Spleen (tissue), 11 donors: ENCODE measurements around the gene ISY1. TPM values are rescaled to one million over a fixed set of nuclear protein-coding genes. Genes with fewer than 3 reads are reported as not detected.

Experiments
- DNase-seq: peaks from one replicate; pipeline ENCODE4 v3.0.0-alpha.2; 2020
- H3K27ac ChIP-seq, 8 donors: fragments of 200-600 bp; sonication (generic) in 7 of 8; 1 replicate in 4 of 8; 2 replicates in 4 of 8; pipeline versions ENCODE4 v1.5.0 to v1.8.0; 2016 to 2021; ENCODE audit warnings: inconsistent platforms in 4 of 8, mild to moderate bottlenecking in 4 of 8, moderate library complexity in 1 of 8
- H3K27me3 ChIP-seq, 7 donors: fragments of 200-600 bp; sonication (generic) in 6 of 7; replicated peaks in 1 of 7; 1 replicate in 4 of 7; 2 replicates in 3 of 7; pipeline versions ENCODE4 v1.5.0 to v1.8.0; 2016 to 2021; ENCODE audit warnings: inconsistent platforms in 3 of 7, mild to moderate bottlenecking in 1 of 7
- H3K36me3 ChIP-seq, 6 donors: fragments of 200-600 bp; sonication (generic) in 5 of 6; 1 replicate in 4 of 6; 2 replicates in 2 of 6; pipeline versions ENCODE4 v1.5.0 to v1.8.0; 2016 to 2021; ENCODE audit warnings: inconsistent platforms in 2 of 6
- H3K4me1 ChIP-seq, 6 donors: fragments of 200-600 bp; sonication (generic) in 5 of 6; 1 replicate in 3 of 6; 2 replicates in 3 of 6; pipeline versions ENCODE4 v1.5.0 to v1.8.0; 2016 to 2021; ENCODE audit warnings: inconsistent platforms in 3 of 6
- H3K4me3 ChIP-seq, 8 donors: fragments of 200-600 bp; sonication (generic) in 7 of 8; 1 replicate in 4 of 8; 2 replicates in 4 of 8; pipeline versions ENCODE4 v1.5.0 to v1.8.0; 2016 to 2021; ENCODE audit warnings: inconsistent platforms in 4 of 8, mild to moderate bottlenecking in 4 of 8, moderate library complexity in 2 of 8
- H3K9me3 ChIP-seq, 8 donors: fragments of 200-600 bp; sonication (generic) in 7 of 8; 1 replicate in 4 of 8; 2 replicates in 4 of 8; pipeline versions ENCODE4 v1.5.0 to v1.8.0; 2016 to 2021; ENCODE audit warnings: inconsistent platforms in 4 of 8
- CTCF ChIP-seq, 11 experiments: fragments of 200-600 bp in 7 of 11; fragments of 450-650 bp in 4 of 11; sonication (generic) in 4 of 11; IDR thresholded peaks in 8 of 11; conservative IDR thresholded peaks in 3 of 11; 1 replicate in 7 of 11; 2 replicates in 4 of 11; pipeline versions ENCODE4 v1.4.0 to v1.8.0; 2016 to 2021; ENCODE audit warnings: antibody characterized with exemption in 11 of 11, inconsistent platforms in 4 of 11, mild to moderate bottlenecking in 1 of 11
- POLR2A ChIP-seq, 3 donors: fragments of 450-650 bp; IDR thresholded peaks; one replicate each; pipeline ENCODE4 v1.5.1; 2017; ENCODE audit warnings: antibody characterized with exemption in 3 of 3, mild to moderate bottlenecking in 1 of 3
- POLR2AphosphoS5 ChIP-seq, 3 donors: sonication (generic); formaldehyde crosslinking; IDR thresholded peaks; one replicate each; pipeline ENCODE4 v1.5.1; 2017; ENCODE audit warnings: antibody characterized with exemption in 3 of 3
- WGBS, 5 donors: extraction: QIAGEN DNeasy Blood & Tissue Kit in 3 of 5; methylation state at CpG; one replicate each; pipeline versions ENCODE4 v1.1.5 to v1.1.7; 2013 to 2018; 5-methylcytosine and 5-hydroxymethylcytosine counted together
- intact Hi-C: fragments of 100-400 bp; cut with DNase I; formaldehyde crosslinking; loops from one replicate; pipeline ENCODE4 v1.15.0; 2023; ENCODE audit warnings: low total_unique reads
- polyA plus RNA-seq, 3 donors: library from polyadenylated mRNA; stranded (reverse); fragments of 200-250 nt; gene quantifications; one replicate each; pipeline ENCODE4 v1.2.1, GENCODE V29; 2013
- total RNA-seq, 7 donors: library from RNA; depleted of rRNA in 3 of 7; stranded (reverse); fragments of >200 nt in 3 of 7; fragmentation: NEBNext Ultra II Directional in 4 of 7; extraction: Animal tissue kit (Norgen Biotek cat#: 25700) in 4 of 7; gene quantifications; one replicate each; pipeline versions ENCODE4 v1.1.0 to v1.2.1, GENCODE V29; 2016 to 2021
- donor health status: healthy with polysubstance abuse.
- donor health status: DM: no; HTN: no; CAD: no; lungs with moderate emphysema.
- donor health status: DM: no; HTN: no; CAD: no.
- donor health status: Bipolar disorder and iron deficiency.
- donor health status: healthy.
- donor health status: DM: no; HTN: no; CAD: no.
- donor health status: DM: yes; HTN: yes; CAD: no.

Gene ISY1
- total and polyA plus RNA-seq, 10 donors, result 21.4 to 33.8 (median 27.5) TPM

GRCh38 chr3:129180461-129180860 lies 19.6 kb upstream of the ISY1 start:
- Histone ChIP-seq H3K9me3 (no peaks in the 10 kb centered on the region), H3K27me3 (no peaks in the 10 kb centered on the region), H3K36me3 (peaks cover 0 to 46% (median 15%) of the 10 kb centered on the region in 6 donors), H3K4me1 (peaks cover 75 to 86% (median 82%) of the 10 kb centered on the region in 6 donors), H3K27ac (peak overlapping the region in 5 of 8 donors; percentile 9 to 99 (median 50)), H3K4me3 (peak overlapping the region in 5 of 8 donors; percentile 77 to 100 (median 87))
- DNase-seq, result no peak
- intact Hi-C loops, result no loop called here
- WGBS, 5 donors, result 43 to 78% (median 66%) methylated on average over 1 of the region's 1 CpG
- no peak for TF ChIP-seq CTCF (IDR thresholded peaks at IDR 0.05 in 8 of 11, conservative IDR thresholded peaks at IDR 0.05 in 3 of 11)
- TF ChIP-seq POLR2AphosphoS5 (IDR thresholded peaks at IDR 0.05), result no peak
- no peak for TF ChIP-seq POLR2A (IDR thresholded peaks at IDR 0.05)

GRCh38 chr3:129176051-129176450 lies 15.2 kb upstream of the ISY1 start:
- no peaks in the 10 kb centered on the region for H3K9me3 ChIP-seq
- TF ChIP-seq POLR2AphosphoS5 (IDR thresholded peaks at IDR 0.05) (no peak), CTCF (IDR thresholded peaks at IDR 0.05 in 8 of 11, conservative IDR thresholded peaks at IDR 0.05 in 3 of 11) (no peak), POLR2A (IDR thresholded peaks at IDR 0.05) (no peak)
- 81 to 89% (median 84%) methylated on average over 1 of the region's 1 CpG for WGBS, 5 donors
- H3K27me3 ChIP-seq, result no peaks in the 10 kb centered on the region
- intact Hi-C loops, result no loop called here
- H3K4me3 ChIP-seq, result no peak overlapping the region
- no peak for DNase-seq
- peaks cover 7 to 83% (median 27%) of the 10 kb centered on the region in 6 donors for H3K36me3 ChIP-seq
- no peak overlapping the region for H3K27ac ChIP-seq
- H3K4me1 ChIP-seq, result peaks cover 78 to 99% (median 94%) of the 10 kb centered on the region in 6 donors

- no peak overlapping the region for H3K4me3 ChIP-seq
- intact Hi-C loops, result no loop called here
Observed at GRCh38 chr3:129173725-129174124, 12.9 kb upstream of the ISY1 start.

GRCh38 chr3:129173206-129173605 lies 12.3 kb upstream of the ISY1 start:
- DNase-seq, result no peak
- peaks cover 7 to 90% (median 44%) of the 10 kb centered on the region in 6 donors for H3K36me3 ChIP-seq
- H3K4me3 ChIP-seq, result peak overlapping the region in 1 of 8 donors; percentile 3
- TF ChIP-seq POLR2A (IDR thresholded peaks at IDR 0.05), result no peak
- no peak for TF ChIP-seq POLR2AphosphoS5 (IDR thresholded peaks at IDR 0.05)
- TF ChIP-seq CTCF (IDR thresholded peaks at IDR 0.05 in 8 of 11, conservative IDR thresholded peaks at IDR 0.05 in 3 of 11), result no peak
- H3K4me1 ChIP-seq, result peaks cover 51 to 79% (median 67%) of the 10 kb centered on the region in 6 donors
- no peaks in the 10 kb centered on the region for H3K27me3 ChIP-seq
- WGBS, 5 donors, result 54 to 57% (median 56%) methylated on average over 2 of the region's 2 CpGs
- no peaks in the 10 kb centered on the region for H3K9me3 ChIP-seq
- no peak overlapping the region for H3K27ac ChIP-seq
- intact Hi-C loops, result no loop called here

More at GRCh38 chr3:129173725-129174124, 12.9 kb upstream of the ISY1 start:
- H3K9me3 ChIP-seq, result no peaks in the 10 kb centered on the region
- H3K27ac ChIP-seq, result no peak overlapping the region
- 64 to 87% (median 76%) methylated on average over 4 of the region's 4 CpGs for WGBS, 5 donors
- no peak for DNase-seq
- peaks cover 56 to 84% (median 72%) of the 10 kb centered on the region in 6 donors for H3K4me1 ChIP-seq
- TF ChIP-seq CTCF (IDR thresholded peaks at IDR 0.05 in 8 of 11, conservative IDR thresholded peaks at IDR 0.05 in 3 of 11) (no peak), POLR2A (IDR thresholded peaks at IDR 0.05) (no peak), POLR2AphosphoS5 (IDR thresholded peaks at IDR 0.05) (no peak)
- peaks cover 10 to 90% (median 45%) of the 10 kb centered on the region in 6 donors for H3K36me3 ChIP-seq
- H3K27me3 ChIP-seq, result no peaks in the 10 kb centered on the region
